Sigmoid colon (tissue), 7 donors: ENCODE measurements around the gene STARD13. TPM values are rescaled to one million over a fixed set of nuclear protein-coding genes. Genes with fewer than 3 reads are reported as not detected.

Experiments used
- DNase-seq: peaks from one replicate; pipeline ENCODE4 v3.0.0-alpha.2; 2019
- H3K27ac ChIP-seq, 4 donors: fragments of 200-600 bp; sonication (generic); one replicate each; pipeline ENCODE4 v1.5.1; 2016 to 2019; ENCODE audit warnings: mild to moderate bottlenecking in 1 of 4
- H3K27me3 ChIP-seq, 3 donors: fragments of 200-600 bp; sonication (generic); one replicate each; pipeline ENCODE4 v1.5.1; 2019; ENCODE audit warnings: mild to moderate bottlenecking in 1 of 3
- H3K36me3 ChIP-seq, 4 donors: fragments of 200-600 bp; sonication (generic); one replicate each; pipeline ENCODE4 v1.5.1; 2016 to 2019
- H3K4me1 ChIP-seq, 4 donors: fragments of 200-600 bp; sonication (generic); one replicate each; pipeline ENCODE4 v1.5.1; 2017 to 2019
- H3K4me3 ChIP-seq, 4 donors: fragments of 200-600 bp; sonication (generic); one replicate each; pipeline ENCODE4 v1.5.1; 2017 to 2019; ENCODE audit warnings: mild to moderate bottlenecking in 2 of 4, moderate library complexity in 1 of 4
- H3K9me3 ChIP-seq, 4 donors: fragments of 200-600 bp in 3 of 4; sonication (generic) in 3 of 4; one replicate each; pipeline versions ENCODE4 v1.5.1 to v1.6.1; 2013 to 2019
- EP300 ChIP-seq, 4 donors: sonication (generic); formaldehyde crosslinking; IDR thresholded peaks; one replicate each; pipeline ENCODE4 v1.6.1; 2017; ENCODE audit warnings: antibody characterized with exemption in 4 of 4
- POLR2A ChIP-seq, 2 donors: fragments of 450-650 bp; IDR thresholded peaks; one replicate each; pipeline ENCODE4 v1.6.1; 2016; ENCODE audit warnings: antibody characterized with exemption in 2 of 2, mild to moderate bottlenecking in 2 of 2, moderate library complexity in 2 of 2
- POLR2AphosphoS5 ChIP-seq, 4 donors: sonication (generic); formaldehyde crosslinking; IDR thresholded peaks; one replicate each; pipeline ENCODE4 v1.6.1; 2017; ENCODE audit warnings: antibody characterized with exemption in 4 of 4
- WGBS, 2 donors: extraction: QIAGEN DNeasy Blood & Tissue Kit; methylation state at CpG; one replicate each; pipeline ENCODE4 v1.1.7; 2013; 5-methylcytosine and 5-hydroxymethylcytosine counted together
- intact Hi-C: fragments of 100-400 bp; cut with DNase I; formaldehyde crosslinking; loops from one replicate; pipeline ENCODE4 v1.15.1; 2023
- polyA plus RNA-seq, 3 donors: library from polyadenylated mRNA; stranded (reverse); fragments of 200-250 nt; gene quantifications; one replicate each; pipeline ENCODE4 v1.2.3, GENCODE V29; 2013
- total RNA-seq, 4 donors: library from RNA; depleted of rRNA; stranded (reverse); fragments of >200 nt; gene quantifications; one replicate each; pipeline ENCODE4 v1.1.0, GENCODE V29; 2016
- TF ChIP-seq, protein P1 (sequence below), 4 experiments: fragments of 450-650 bp in 3 of 4; fragments of 200-600 bp in 1 of 4; IDR thresholded peaks; one replicate each; pipeline ENCODE4 v1.5.1; 2016 to 2019; ENCODE audit warnings: antibody characterized with exemption in 4 of 4, mild to moderate bottlenecking in 3 of 4, moderate library complexity in 2 of 4
- donor health status: healthy with polysubstance abuse.
- donor health status: Bipolar disorder and iron deficiency.
- donor health status: healthy.

STARD13 gene
- total and polyA plus RNA-seq, 7 donors, result 3.7 to 102 (median 66.7) TPM

DNA sequence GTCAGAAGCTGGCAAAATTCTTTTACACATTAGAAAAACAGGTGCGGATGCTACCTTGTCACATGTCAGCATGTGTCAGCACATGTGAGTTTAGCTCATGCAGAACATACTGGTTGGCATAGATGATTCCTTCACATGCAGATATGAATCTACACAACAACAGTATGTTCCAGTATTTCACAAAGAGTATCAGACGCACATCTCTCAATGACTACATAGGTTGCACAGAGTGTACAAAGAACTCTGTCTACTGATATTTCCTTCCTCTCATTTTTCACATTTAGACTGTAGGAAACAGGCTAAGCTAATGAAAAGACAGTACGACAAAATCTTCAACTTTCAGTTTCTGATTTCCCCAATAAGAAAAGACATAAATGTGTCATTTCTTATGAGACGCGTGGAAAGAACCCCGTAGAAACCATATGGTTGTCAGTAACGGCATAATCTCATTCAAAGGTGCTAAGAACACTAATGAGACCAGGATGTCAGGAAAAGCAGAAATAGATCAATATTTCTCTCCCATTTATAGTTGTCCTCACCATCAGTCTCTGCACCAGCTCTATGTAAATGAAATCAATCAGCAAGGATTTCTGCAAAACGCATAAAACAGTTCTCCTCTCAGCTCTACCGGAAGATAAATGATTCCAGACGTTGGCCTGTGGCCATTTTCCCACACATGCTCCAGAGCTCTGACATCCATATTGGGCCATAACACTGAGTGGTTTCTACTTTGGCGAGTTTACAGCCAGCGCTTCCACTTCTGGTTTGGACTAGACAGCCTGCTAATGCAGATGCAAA, 81.2 kb downstream of the STARD13 start:
- intact Hi-C loops, result loop anchor here (2.0 kb wide), 1 partner anchor 338 kb away; no protein-coding TSS in a partner anchor
- no peaks in the 10 kb centered on the region for H3K36me3 ChIP-seq
- H3K27me3 ChIP-seq, result no peaks in the 10 kb centered on the region
- peak; percentile 79 to 90 (median 86) for TF ChIP-seq POLR2AphosphoS5 (IDR thresholded peaks at IDR 0.05)
- peak in 3 of 4 donors; percentile 2 to 53 (median 44) for TF ChIP-seq EP300 (IDR thresholded peaks at IDR 0.05)
- TF ChIP-seq POLR2A (IDR thresholded peaks at IDR 0.05), result no peak
- TF ChIP-seq, protein P1, sequence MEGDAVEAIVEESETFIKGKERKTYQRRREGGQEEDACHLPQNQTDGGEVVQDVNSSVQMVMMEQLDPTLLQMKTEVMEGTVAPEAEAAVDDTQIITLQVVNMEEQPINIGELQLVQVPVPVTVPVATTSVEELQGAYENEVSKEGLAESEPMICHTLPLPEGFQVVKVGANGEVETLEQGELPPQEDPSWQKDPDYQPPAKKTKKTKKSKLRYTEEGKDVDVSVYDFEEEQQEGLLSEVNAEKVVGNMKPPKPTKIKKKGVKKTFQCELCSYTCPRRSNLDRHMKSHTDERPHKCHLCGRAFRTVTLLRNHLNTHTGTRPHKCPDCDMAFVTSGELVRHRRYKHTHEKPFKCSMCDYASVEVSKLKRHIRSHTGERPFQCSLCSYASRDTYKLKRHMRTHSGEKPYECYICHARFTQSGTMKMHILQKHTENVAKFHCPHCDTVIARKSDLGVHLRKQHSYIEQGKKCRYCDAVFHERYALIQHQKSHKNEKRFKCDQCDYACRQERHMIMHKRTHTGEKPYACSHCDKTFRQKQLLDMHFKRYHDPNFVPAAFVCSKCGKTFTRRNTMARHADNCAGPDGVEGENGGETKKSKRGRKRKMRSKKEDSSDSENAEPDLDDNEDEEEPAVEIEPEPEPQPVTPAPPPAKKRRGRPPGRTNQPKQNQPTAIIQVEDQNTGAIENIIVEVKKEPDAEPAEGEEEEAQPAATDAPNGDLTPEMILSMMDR (IDR thresholded peaks at IDR 0.05), result no peak
- H3K9me3 ChIP-seq, result no peaks in the 10 kb centered on the region
- peak; percentile 96 for DNase-seq
- peak overlapping the region; percentile 83 to 88 (median 84) for H3K27ac ChIP-seq
- WGBS, 2 donors, result 71 to 80% methylated on average over 12 of the region's 12 CpGs
- peaks cover 0 to 82% (median 73%) of the 10 kb centered on the region in 4 donors for H3K4me1 ChIP-seq
- peak overlapping the region; percentile 36 to 58 (median 51) for H3K4me3 ChIP-seq

DNA sequence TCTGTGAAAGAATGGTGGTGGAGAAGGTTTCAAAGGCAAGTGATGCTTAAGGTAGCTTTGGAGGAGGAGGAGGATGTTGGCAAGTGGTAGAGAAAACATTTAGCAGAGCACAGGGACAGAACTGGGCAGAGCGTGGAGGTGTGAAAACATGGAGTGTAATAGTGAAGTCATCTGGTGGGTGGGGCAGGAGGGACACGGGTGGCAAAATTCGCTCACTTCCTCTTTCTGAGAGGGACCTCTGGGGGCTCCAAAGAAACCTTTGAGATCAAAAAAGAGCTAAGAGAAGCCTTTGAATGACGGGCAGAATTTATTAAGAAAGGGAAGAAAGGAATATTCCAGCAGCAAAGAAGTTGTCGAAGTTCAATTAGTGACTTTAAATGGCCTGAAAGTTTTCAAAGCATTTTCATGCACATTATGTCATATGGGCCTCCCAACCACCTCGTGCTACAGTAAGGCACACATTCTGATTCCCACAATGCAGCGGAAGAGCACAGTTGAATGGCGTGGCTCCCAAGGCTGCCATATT, 82.8 kb downstream of the STARD13 start:
- WGBS, 2 donors, result 82 to 90% methylated on average over 8 of the region's 8 CpGs
- intact Hi-C loops, result no loop called here
- Histone ChIP-seq H3K36me3 (no peaks in the 10 kb centered on the region), H3K9me3 (no peaks in the 10 kb centered on the region), H3K4me3 (peak overlapping the region in 1 of 4 donors; percentile 58), H3K27me3 (no peaks in the 10 kb centered on the region), H3K4me1 (peaks cover 0 to 83% (median 76%) of the 10 kb centered on the region in 4 donors), H3K27ac (peak overlapping the region; percentile 83 to 88 (median 84))
- TF ChIP-seq POLR2A (IDR thresholded peaks at IDR 0.05) (no peak), POLR2AphosphoS5 (IDR thresholded peaks at IDR 0.05) (no peak), EP300 (IDR thresholded peaks at IDR 0.05) (no peak)
- TF ChIP-seq, protein P1 (IDR thresholded peaks at IDR 0.05), result no peak
- no peak for DNase-seq

DNA sequence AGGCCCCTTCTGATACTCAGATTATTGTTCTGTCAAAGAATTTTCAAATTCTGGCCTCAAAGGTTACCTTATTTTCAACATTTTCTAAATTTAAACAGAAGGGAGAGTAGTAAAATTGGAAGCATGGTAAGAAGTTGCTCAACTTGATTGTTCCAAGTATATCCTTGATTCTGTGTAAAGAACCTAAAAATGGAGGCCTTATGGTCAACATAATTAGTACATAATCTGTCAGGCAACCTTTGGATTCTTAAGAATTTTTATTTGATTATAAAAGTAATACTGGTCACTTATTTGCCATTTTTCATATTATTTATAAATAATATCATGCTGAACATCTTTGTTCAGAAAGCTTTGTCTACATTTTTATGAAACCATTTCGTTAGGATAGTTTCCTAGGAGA, 83.9 kb downstream of the STARD13 start:
- intact Hi-C loops, result no loop called here
- WGBS, 2 donors, result 82 to 87% methylated on average over 1 of the region's 1 CpG
- H3K4me1 ChIP-seq, result peaks cover 0 to 82% (median 77%) of the 10 kb centered on the region in 4 donors

DNA sequence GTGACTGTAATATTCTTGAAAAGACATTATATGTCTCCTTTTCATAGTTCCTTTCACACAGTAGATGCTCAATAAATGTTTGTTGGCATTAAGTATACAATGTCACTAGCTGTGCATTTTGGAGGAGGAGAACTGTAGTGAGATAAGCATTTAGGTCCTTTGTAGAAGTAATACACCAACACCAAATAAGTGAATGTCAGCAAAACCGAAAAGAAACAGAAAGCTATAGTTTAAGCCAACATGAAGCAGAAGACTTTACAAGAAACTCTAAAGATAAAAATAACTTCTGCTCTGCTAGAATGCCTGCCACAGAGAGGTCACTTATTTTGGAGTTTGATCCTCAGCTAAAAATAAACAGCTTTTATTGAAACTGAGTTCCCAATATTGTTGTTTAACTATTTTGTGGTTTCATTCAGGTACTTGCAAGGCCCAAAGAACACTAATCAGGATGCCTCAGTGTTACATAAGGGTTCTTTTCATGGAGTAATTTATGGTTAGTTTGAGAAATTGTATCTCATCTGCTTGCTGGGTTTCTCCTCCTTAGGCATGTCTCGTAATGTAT, 86.2 kb downstream of the STARD13 start:
- DNase-seq, result no peak
- no peaks in the 10 kb centered on the region for H3K36me3 ChIP-seq
- intact Hi-C loops, result loop anchor here (5.0 kb wide), 1 partner anchor 157 kb away; no protein-coding TSS in a partner anchor
- no peaks in the 10 kb centered on the region for H3K9me3 ChIP-seq
- TF ChIP-seq POLR2AphosphoS5 (IDR thresholded peaks at IDR 0.05), result no peak
- TF ChIP-seq, protein P1 (IDR thresholded peaks at IDR 0.05), result no peak
- TF ChIP-seq POLR2A (IDR thresholded peaks at IDR 0.05), result no peak
- TF ChIP-seq EP300 (IDR thresholded peaks at IDR 0.05), result no peak
- peaks cover 0 to 96% (median 92%) of the 10 kb centered on the region in 4 donors for H3K4me1 ChIP-seq
- 80 to 88% methylated on average over 2 of the region's 2 CpGs for WGBS, 2 donors
- no peaks in the 10 kb centered on the region for H3K27me3 ChIP-seq
- H3K4me3 ChIP-seq, result peak overlapping the region in 1 of 4 donors; percentile 9
- peak overlapping the region; percentile 28 to 88 (median 78) for H3K27ac ChIP-seq

More for the DNA sequence above, 83.9 kb downstream of the STARD13 start:
- Histone ChIP-seq H3K27me3 (no peaks in the 10 kb centered on the region), H3K4me3 (no peak overlapping the region), H3K27ac (peak overlapping the region; percentile 83 to 88 (median 84)), H3K36me3 (no peaks in the 10 kb centered on the region), H3K9me3 (no peaks in the 10 kb centered on the region)
- no peak for DNase-seq
- TF ChIP-seq EP300 (IDR thresholded peaks at IDR 0.05) (no peak), POLR2A (IDR thresholded peaks at IDR 0.05) (no peak), POLR2AphosphoS5 (IDR thresholded peaks at IDR 0.05) (no peak)
- TF ChIP-seq, protein P1 (IDR thresholded peaks at IDR 0.05), result no peak
